Left renal cortex interstitium (tissue), 4 donors: ENCODE results near the gene ZFYVE21. TPM values are rescaled to one million over a fixed set of nuclear protein-coding genes. Genes with fewer than 3 reads are reported as not detected.
A peak's percentile ranks its signal among the peaks of the same experiment; 100 is the strongest.

Experiments
- DNase-seq, 4 donors: peaks; one replicate each; pipeline ENCODE4 v3.0.0-alpha.2; 2013; ENCODE audit warnings: low read depth in 4 of 4, low spot score in 2 of 4, missing footprints in 1 of 4
- polyA plus RNA-seq, 4 donors: library from polyadenylated mRNA; unstranded; fragments of 120-200 nt; gene quantifications; one replicate each; pipeline ENCODE4 v1.2.1, GENCODE V29; 2013; ENCODE audit not compliant: insufficient read length in 4 of 4

Gene ZFYVE21
- polyA plus RNA-seq, 4 donors: 49.0 to 59.6 (median 59.0) TPM

- DNase-seq: no peak
Observed at GRCh38 chr14:103721334-103722120, 5.9 kb downstream of the ZFYVE21 start.

- DNase-seq: no peak
Observed at GRCh38 chr14:103723748-103724081, 8.1 kb downstream of the ZFYVE21 start.

- no peak for DNase-seq
Observed at GRCh38 chr14:103724116-103724515, 8.5 kb downstream of the ZFYVE21 start.

GRCh38 chr14:103725001-103725682 is 9.5 kb downstream of the ZFYVE21 start:
- no peak for DNase-seq

GRCh38 chr14:103725739-103726395 is 10.3 kb downstream of the ZFYVE21 start:
- DNase-seq: no peak

GRCh38 chr14:103726474-103726873 is 10.9 kb downstream of the ZFYVE21 start:
- no peak for DNase-seq

GRCh38 chr14:103727313-103727980 is 11.8 kb downstream of the ZFYVE21 start:
- DNase-seq: peak in 1 of 4 donors; percentile 41

- DNase-seq: no peak
Observed at GRCh38 chr14:103728141-103728540, 12.5 kb downstream of the ZFYVE21 start.

- DNase-seq: no peak
Observed at GRCh38 chr14:103728721-103729120, 13.1 kb downstream of the ZFYVE21 start.

GRCh38 chr14:103729496-103730448 is 14.2 kb downstream of the ZFYVE21 start:
- DNase-seq: no peak

- no peak for DNase-seq
Observed at GRCh38 chr14:103730490-103731035, 15.0 kb downstream of the ZFYVE21 start.

- no peak for DNase-seq
Observed at GRCh38 chr14:103731481-103731880, 15.9 kb downstream of the ZFYVE21 start.

GRCh38 chr14:103731916-103732867 is 16.6 kb downstream of the ZFYVE21 start:
- no peak for DNase-seq

- no peak for DNase-seq
Observed at GRCh38 chr14:103732868-103733620, 17.4 kb downstream of the ZFYVE21 start.

GRCh38 chr14:103733651-103734050 is 18.0 kb downstream of the ZFYVE21 start:
- no peak for DNase-seq

- DNase-seq: no peak
Observed at GRCh38 chr14:103734081-103734888, 18.7 kb downstream of the ZFYVE21 start.

- no peak for DNase-seq
Observed at GRCh38 chr14:103735022-103735421, 19.4 kb downstream of the ZFYVE21 start.
